ENCODE data around the gene CFAP61.
"Not testable (repeated sequence)": the region's sequence is repeated elsewhere in the genome, so short reads cannot be mapped to it uniquely, and the experiment has no call there.

CFAP61 gene

GRCh38 chr20:20244384-20244783 is 192.1 kb downstream of the CFAP61 start:
- not testable (repeated sequence) for H3K36me3 ChIP-seq (ENCODE audit: insufficient read depth, low read depth, low read length); H3K27ac ChIP-seq (ENCODE audit: low read length); H3K4me3 ChIP-seq (ENCODE audit: low read length)

GRCh38 chr20:20246996-20247633 is 194.8 kb downstream of the CFAP61 start:
- no peaks in the 10 kb centered on the region for H3K27me3 ChIP-seq (ENCODE audit: insufficient read depth, low read length)
- H3K9me3 ChIP-seq (ENCODE audit: insufficient read depth, low read depth, low read length): peaks cover 17% of the 10 kb centered on the region
- no peaks in the 10 kb centered on the region for H3K36me3 ChIP-seq (ENCODE audit: insufficient read depth, low read depth, low read length)
- H3K4me3 ChIP-seq (ENCODE audit: low read length): no peak overlapping the region
- no peak overlapping the region for H3K9ac ChIP-seq (ENCODE audit: low read depth, low read length)
- no peak overlapping the region for H3K27ac ChIP-seq (ENCODE audit: low read length)
- H3K4me1 ChIP-seq (ENCODE audit: insufficient read depth, low read length): no peaks in the 10 kb centered on the region

More at GRCh38 chr20:20244384-20244783, 192.1 kb downstream of the CFAP61 start:
- H3K9ac ChIP-seq (ENCODE audit: low read depth, low read length); H3K27me3 ChIP-seq (ENCODE audit: insufficient read depth, low read length); H3K4me1 ChIP-seq (ENCODE audit: insufficient read depth, low read length): not testable (repeated sequence)
- peaks cover 17% of the 10 kb centered on the region for H3K9me3 ChIP-seq (ENCODE audit: insufficient read depth, low read depth, low read length)

GRCh38 chr20:20248620-20249200 is 196.4 kb downstream of the CFAP61 start:
- no peak overlapping the region for H3K4me3 ChIP-seq (ENCODE audit: low read length)
- H3K9ac ChIP-seq (ENCODE audit: low read depth, low read length): no peak overlapping the region
- no peak overlapping the region for H3K27ac ChIP-seq (ENCODE audit: low read length)
- no peaks in the 10 kb centered on the region for H3K36me3 ChIP-seq (ENCODE audit: insufficient read depth, low read depth, low read length)
- H3K4me1 ChIP-seq (ENCODE audit: insufficient read depth, low read length): no peaks in the 10 kb centered on the region
- no peaks in the 10 kb centered on the region for H3K27me3 ChIP-seq (ENCODE audit: insufficient read depth, low read length)
- H3K9me3 ChIP-seq (ENCODE audit: insufficient read depth, low read depth, low read length): peaks cover 17% of the 10 kb centered on the region

DNA sequence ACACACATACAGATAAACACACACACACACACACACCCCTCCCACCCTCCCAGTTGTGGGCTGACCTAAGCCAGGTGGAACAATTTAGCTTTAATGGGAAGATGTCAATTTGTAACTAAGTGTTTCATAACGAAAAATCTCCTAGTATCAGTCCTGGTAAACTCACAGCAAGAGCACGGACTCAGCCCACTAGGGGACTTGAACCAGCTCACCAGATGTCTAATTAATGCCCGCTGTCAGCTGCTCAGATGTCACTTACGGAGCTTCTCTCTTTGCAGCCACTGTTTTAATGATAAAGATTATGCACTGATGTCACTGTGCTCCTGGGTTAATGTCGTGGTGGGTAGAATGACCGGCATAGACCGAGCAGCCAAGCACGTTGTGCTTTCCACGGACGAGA is 199.0 kb downstream of the CFAP61 start:
- H3K27me3 ChIP-seq (ENCODE audit: insufficient read depth, low read length): no peaks in the 10 kb centered on the region
- H3K9ac ChIP-seq (ENCODE audit: low read depth, low read length): no peak overlapping the region
- H3K4me1 ChIP-seq (ENCODE audit: insufficient read depth, low read length): no peaks in the 10 kb centered on the region; the same call in 1 of the 2 replicates
- no peak overlapping the region for H3K4me3 ChIP-seq (ENCODE audit: low read length)
- no peaks in the 10 kb centered on the region for H3K36me3 ChIP-seq (ENCODE audit: insufficient read depth, low read depth, low read length)
- H3K9me3 ChIP-seq (ENCODE audit: insufficient read depth, low read depth, low read length): no peaks in the 10 kb centered on the region
- H3K27ac ChIP-seq (ENCODE audit: low read length): no peak overlapping the region

DNA sequence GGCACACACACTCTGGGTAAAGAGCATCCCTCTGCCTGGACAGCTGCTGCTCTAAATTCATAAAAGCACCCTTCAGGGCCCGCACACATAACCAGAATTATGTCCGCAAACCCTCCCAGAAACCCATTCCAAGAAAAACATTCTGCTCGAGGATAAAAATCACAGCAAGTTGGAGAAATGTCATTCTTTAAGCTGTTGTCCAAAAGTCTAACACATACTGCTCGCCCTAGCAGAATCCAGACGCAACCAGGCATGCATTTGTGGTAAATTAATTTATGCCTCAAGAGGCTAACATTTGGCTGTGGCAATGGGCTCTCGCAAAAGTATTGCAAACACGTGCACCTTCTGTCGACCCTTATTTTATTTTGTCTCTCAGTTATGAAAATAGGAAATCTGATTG is 199.5 kb downstream of the CFAP61 start:
- Histone ChIP-seq H3K27me3 (ENCODE audit: insufficient read depth, low read length) (no peaks in the 10 kb centered on the region), H3K27ac (ENCODE audit: low read length) (no peak overlapping the region), H3K9ac (ENCODE audit: low read depth, low read length) (no peak overlapping the region), H3K4me1 (ENCODE audit: insufficient read depth, low read length) (peaks cover 3% of the 10 kb centered on the region; the same call in 1 of the 2 replicates), H3K36me3 (ENCODE audit: insufficient read depth, low read depth, low read length) (no peaks in the 10 kb centered on the region), H3K4me3 (ENCODE audit: low read length) (no peak overlapping the region), H3K9me3 (ENCODE audit: insufficient read depth, low read depth, low read length) (no peaks in the 10 kb centered on the region)

- Histone ChIP-seq H3K36me3 (ENCODE audit: insufficient read depth, low read depth, low read length) (no peaks in the 10 kb centered on the region), H3K9ac (ENCODE audit: low read depth, low read length) (no peak overlapping the region), H3K4me3 (ENCODE audit: low read length) (no peak overlapping the region), H3K27ac (ENCODE audit: low read length) (no peak overlapping the region), H3K4me1 (ENCODE audit: insufficient read depth, low read length) (peaks cover 3% of the 10 kb centered on the region; the same call in 1 of the 2 replicates), H3K27me3 (ENCODE audit: insufficient read depth, low read length) (no peaks in the 10 kb centered on the region), H3K9me3 (ENCODE audit: insufficient read depth, low read depth, low read length) (no peaks in the 10 kb centered on the region)
Observed at GRCh38 chr20:20253039-20253743, 200.9 kb downstream of the CFAP61 start.

DNA sequence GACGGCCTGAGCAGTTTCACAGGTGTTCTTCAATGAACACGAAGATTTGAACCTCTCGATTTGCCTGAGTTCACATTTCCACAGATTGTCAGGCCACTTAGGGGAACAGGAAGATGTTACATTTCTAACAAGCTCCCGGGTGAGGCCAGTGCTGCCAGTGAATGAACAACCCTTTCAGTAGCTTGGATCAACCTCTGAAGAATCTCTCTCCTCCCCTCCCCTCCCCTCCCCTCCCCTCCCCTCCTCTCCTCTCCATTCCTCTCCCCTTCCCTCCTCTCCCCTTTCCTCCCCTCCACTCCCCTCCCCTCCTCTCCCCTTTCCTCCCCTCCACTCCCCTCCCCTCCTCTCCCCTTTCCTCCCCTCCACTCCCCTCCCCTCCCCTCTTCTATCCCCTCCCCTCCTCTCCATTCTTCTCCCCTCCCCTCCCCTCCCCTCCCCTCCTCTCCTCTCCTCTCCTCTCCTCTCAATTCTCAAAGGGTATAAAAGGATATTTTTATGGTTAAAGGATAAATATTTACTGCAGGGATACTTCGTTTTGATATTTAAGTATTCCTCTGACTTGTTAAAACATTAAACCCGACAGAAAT is 201.5 kb downstream of the CFAP61 start:
- Histone ChIP-seq H3K27me3 (ENCODE audit: insufficient read depth, low read length) (no peaks in the 10 kb centered on the region), H3K4me1 (ENCODE audit: insufficient read depth, low read length) (peaks cover 3% of the 10 kb centered on the region; the same call in 1 of the 2 replicates)

GRCh38 chr20:20255099-20255498 is 202.8 kb downstream of the CFAP61 start:
- Histone ChIP-seq H3K9ac (ENCODE audit: low read depth, low read length) (no peak overlapping the region), H3K9me3 (ENCODE audit: insufficient read depth, low read depth, low read length) (no peaks in the 10 kb centered on the region), H3K27ac (ENCODE audit: low read length) (no peak overlapping the region), H3K4me3 (ENCODE audit: low read length) (no peak overlapping the region), H3K4me1 (ENCODE audit: insufficient read depth, low read length) (peaks cover 3% of the 10 kb centered on the region; the same call in 1 of the 2 replicates), H3K27me3 (ENCODE audit: insufficient read depth, low read length) (no peaks in the 10 kb centered on the region), H3K36me3 (ENCODE audit: insufficient read depth, low read depth, low read length) (no peaks in the 10 kb centered on the region)

More for the DNA sequence above, 201.5 kb downstream of the CFAP61 start:
- Histone ChIP-seq H3K9ac (ENCODE audit: low read depth, low read length) (no peak overlapping the region), H3K4me3 (ENCODE audit: low read length) (no peak overlapping the region), H3K36me3 (ENCODE audit: insufficient read depth, low read depth, low read length) (no peaks in the 10 kb centered on the region), H3K27ac (ENCODE audit: low read length) (no peak overlapping the region), H3K9me3 (ENCODE audit: insufficient read depth, low read depth, low read length) (no peaks in the 10 kb centered on the region)

DNA sequence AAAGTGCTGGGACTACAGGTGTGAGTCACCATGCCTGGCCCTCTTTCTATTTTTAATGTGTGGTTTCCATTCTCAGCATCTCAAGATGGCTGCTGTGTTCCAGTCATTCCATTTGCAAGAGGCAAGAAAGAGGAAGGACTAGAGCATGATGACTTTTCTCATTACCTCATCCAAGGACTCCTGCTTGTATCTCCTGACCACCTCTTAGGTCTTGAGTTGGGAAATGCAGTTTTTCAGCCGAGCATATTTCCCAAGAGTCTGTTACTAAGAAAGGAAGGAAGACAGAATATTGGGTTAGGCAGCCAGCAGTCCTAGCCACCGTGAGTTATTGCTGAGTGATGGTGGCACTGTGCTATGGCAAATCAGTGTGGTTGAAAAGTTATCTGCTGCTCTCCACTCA is 207.2 kb downstream of the CFAP61 start:
- Histone ChIP-seq H3K9ac (ENCODE audit: low read depth, low read length) (no peak overlapping the region), H3K9me3 (ENCODE audit: insufficient read depth, low read depth, low read length) (no peaks in the 10 kb centered on the region), H3K4me3 (ENCODE audit: low read length) (no peak overlapping the region), H3K36me3 (ENCODE audit: insufficient read depth, low read depth, low read length) (no peaks in the 10 kb centered on the region), H3K27me3 (ENCODE audit: insufficient read depth, low read length) (no peaks in the 10 kb centered on the region), H3K27ac (ENCODE audit: low read length) (no peak overlapping the region), H3K4me1 (ENCODE audit: insufficient read depth, low read length) (peaks cover 3% of the 10 kb centered on the region; the same call in 1 of the 2 replicates)

- Histone ChIP-seq H3K9ac (ENCODE audit: low read depth, low read length) (no peak overlapping the region), H3K27ac (ENCODE audit: low read length) (no peak overlapping the region), H3K27me3 (ENCODE audit: insufficient read depth, low read length) (no peaks in the 10 kb centered on the region), H3K4me1 (ENCODE audit: insufficient read depth, low read length) (peaks cover 3% of the 10 kb centered on the region; the same call in 1 of the 2 replicates), H3K36me3 (ENCODE audit: insufficient read depth, low read depth, low read length) (no peaks in the 10 kb centered on the region), H3K4me3 (ENCODE audit: low read length) (no peak overlapping the region), H3K9me3 (ENCODE audit: insufficient read depth, low read depth, low read length) (no peaks in the 10 kb centered on the region)
Observed at GRCh38 chr20:20261159-20261558, 208.8 kb downstream of the CFAP61 start.

DNA sequence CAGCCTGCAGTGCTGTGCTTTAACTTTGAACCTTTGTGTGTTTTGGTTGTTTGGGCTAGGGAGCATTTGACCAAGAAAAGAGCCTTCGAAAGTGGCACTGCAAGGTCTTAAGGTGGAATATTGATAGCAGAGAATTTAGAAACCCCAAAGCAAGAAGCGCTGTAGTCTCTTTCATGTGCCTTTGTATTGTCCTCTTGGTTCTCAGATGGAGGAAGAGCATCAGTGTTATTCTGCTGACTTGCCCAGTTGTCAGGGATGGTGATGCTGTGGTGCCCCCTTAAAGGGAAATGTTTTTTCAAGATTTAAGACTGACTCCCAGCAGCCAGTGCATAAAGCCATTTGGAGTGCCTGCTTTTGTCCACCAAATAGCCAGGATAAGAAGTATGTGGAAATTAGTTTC is 212.9 kb downstream of the CFAP61 start:
- Histone ChIP-seq H3K9me3 (ENCODE audit: insufficient read depth, low read depth, low read length) (no peaks in the 10 kb centered on the region), H3K4me3 (ENCODE audit: low read length) (no peak overlapping the region), H3K4me1 (ENCODE audit: insufficient read depth, low read length) (no peaks in the 10 kb centered on the region), H3K36me3 (ENCODE audit: insufficient read depth, low read depth, low read length) (no peaks in the 10 kb centered on the region), H3K9ac (ENCODE audit: low read depth, low read length) (no peak overlapping the region), H3K27me3 (ENCODE audit: insufficient read depth, low read length) (no peaks in the 10 kb centered on the region), H3K27ac (ENCODE audit: low read length) (no peak overlapping the region)
